Activated naive CD4-positive, alpha-beta T cell treated with Interleukin-2 at 50 U/mL for 16 hours (primary cell): ENCODE results near the gene RASAL2.
A peak's percentile ranks its signal among the peaks of the same experiment; 100 is the strongest.
"Not testable (repeated sequence)": the region's sequence is repeated elsewhere in the genome, so short reads cannot be mapped to it uniquely, and the experiment has no call there.

Experiments
- DNase-seq: peaks from one replicate; pipeline ENCODE4 v3.0.0-alpha.2; 2020

The RASAL2 gene

DNA sequence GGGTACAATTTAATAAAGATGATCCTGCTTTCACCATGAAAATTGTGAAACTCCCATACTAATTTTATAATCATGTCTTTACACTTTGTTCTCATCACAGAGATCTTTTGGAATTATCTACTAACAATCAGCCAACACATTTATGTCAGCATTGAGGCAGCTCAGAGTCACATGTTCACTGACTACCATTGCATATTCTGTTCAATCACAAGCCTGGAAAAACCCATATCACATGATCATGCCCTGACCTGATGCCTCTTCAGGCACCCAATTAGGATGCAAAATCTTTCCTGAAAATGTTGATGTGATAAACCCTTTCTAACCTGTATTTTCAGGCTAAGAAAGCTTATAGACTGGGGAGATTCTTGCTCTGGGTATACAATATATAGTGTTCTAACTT, 21.6 kb upstream of the RASAL2 start:
- no peak for DNase-seq

DNA sequence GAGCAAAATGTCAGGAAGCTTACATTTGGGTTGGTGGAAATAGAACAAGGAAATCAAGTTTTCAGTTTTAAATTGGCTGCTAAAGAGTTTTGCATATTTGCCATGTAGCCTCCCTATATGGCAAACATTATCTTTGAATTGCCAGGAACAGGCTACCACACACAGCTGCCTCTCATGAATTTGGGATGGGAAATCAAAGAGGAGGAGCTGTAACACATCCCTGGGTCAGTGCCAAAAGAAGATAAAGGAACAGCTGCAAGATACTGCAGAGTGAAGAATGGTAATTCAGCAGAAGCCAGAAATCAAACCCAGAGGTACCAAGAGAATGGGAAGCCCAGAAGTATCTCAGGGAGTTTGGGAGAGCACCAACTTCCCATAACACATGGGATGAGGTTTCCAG, 18.6 kb upstream of the RASAL2 start:
- DNase-seq, result no peak

DNA sequence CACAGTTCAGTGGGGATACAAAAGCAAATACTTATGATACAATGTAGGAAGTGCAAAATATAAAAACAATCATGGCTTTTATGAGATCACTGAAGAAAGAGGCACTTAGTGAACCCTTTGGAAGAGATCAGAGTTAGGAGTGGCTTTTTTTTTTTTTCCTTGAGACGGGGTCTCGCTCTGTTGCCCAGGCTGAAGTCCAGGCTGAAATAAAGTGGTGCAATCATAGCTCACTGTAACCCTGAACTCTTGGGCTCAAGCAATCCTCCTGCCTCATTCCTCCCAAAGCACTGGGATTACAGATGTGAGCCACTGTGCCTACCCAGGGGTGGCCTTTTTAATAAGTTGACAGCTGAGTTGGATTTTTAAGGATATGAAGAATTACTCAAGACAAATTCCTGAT, 17.3 kb upstream of the RASAL2 start:
- no peak for DNase-seq

DNA sequence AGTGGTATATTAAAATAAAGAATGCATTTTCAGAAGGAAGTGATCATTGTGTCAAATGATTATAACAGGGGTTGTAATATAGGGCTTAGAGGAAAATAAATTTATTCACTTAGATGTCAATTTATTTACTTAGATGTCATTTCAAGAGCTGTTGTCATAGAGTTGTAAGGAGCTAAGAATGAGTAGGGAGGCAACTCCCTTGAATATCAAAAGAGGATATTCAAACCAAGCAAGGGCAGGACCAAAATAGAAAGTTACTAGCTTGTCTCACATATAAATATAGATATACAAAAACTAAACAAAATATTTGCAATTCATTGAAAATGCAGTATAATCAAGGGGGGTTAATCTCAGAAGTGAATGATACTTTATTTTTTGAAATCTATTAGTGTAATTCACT, 16.0 kb upstream of the RASAL2 start:
- DNase-seq, result no peak

DNA sequence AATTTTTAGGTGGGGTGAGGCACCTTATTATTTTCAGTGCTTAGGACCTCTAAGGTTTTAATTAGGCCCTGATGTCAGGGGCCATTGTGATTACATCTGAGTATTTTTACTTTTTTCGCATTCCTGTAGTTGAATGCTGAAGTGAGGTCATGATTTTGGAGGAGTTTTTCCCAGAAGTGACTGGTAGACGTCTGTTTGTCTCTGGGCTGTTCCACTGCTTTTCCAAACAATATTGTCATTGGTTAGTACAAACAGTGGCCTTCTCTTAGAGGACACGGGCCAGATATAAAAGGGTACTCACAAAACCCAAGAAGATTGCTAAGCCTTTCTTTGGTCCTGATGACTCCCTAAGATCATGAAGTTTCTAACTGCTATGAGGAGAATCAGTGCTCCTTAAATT, 7.6 kb upstream of the RASAL2 start:
- DNase-seq, result no peak

DNA sequence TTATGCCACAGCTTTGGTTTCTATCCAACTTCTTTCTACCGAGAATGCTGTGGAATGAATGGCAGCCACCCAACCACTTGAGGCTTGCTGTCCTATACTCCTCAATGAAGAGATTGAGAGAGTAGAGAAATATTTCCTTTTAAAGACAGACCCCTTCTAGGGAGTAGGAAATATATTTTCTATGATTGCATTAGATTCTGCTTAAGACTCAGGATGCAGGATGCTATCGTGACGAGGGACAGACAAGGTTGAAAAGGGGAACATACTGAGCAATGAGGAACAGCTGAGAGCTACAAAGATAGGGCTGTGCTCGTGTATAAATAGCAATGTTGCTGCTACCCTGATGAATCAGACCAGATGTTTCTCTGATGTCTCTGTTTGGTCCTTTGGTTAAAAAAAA, 7.1 kb upstream of the RASAL2 start:
- DNase-seq, result no peak

- DNase-seq, result no peak
Observed at GRCh38 chr1:178088651-178089050, 5.3 kb upstream of the RASAL2 start.

- not testable (repeated sequence) for DNase-seq
Observed at GRCh38 chr1:178091454-178091853, 2.5 kb upstream of the RASAL2 start.

DNA sequence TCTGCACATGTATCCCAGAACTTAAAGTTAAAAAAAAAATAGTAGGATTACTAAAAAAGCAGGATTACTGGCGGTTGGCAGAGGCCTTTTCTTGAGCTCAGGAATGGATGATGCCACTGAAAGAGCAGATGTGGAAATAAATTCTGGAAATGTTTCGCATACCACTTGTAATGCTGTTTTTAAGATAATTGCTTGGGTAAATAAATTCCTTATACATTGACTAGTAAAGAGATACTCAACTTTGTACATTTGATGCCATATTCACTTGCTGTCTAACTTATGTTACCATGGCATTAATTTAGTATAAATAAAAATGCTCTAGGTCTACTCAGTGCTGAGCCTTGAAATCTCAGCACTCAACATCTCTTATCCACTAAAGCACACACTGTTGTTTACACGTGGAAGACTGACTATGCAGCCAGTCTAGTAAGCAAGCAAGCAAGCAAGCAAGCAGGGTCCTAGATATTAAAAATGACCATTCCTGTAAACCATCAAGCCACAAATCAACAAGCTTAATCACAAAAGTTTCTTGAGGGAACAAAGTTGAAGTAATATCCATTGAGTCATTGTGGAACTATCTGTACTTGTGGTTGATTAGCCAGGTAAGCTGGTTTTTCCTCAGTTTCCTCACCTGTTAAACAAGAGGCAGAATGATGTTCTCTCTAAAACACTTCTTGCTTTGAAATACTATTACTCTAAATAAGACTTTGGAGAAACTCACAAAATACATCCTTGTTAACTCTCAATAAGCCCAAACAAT, 1.7 kb upstream of the RASAL2 start:
- DNase-seq, result no peak

GRCh38 chr1:178092878-178093493, 918 bp upstream of the RASAL2 start:
- no peak for DNase-seq

- DNase-seq, result peak; percentile 11
Observed at GRCh38 chr1:178093494-178093950, 382 bp upstream of the RASAL2 start.

DNA sequence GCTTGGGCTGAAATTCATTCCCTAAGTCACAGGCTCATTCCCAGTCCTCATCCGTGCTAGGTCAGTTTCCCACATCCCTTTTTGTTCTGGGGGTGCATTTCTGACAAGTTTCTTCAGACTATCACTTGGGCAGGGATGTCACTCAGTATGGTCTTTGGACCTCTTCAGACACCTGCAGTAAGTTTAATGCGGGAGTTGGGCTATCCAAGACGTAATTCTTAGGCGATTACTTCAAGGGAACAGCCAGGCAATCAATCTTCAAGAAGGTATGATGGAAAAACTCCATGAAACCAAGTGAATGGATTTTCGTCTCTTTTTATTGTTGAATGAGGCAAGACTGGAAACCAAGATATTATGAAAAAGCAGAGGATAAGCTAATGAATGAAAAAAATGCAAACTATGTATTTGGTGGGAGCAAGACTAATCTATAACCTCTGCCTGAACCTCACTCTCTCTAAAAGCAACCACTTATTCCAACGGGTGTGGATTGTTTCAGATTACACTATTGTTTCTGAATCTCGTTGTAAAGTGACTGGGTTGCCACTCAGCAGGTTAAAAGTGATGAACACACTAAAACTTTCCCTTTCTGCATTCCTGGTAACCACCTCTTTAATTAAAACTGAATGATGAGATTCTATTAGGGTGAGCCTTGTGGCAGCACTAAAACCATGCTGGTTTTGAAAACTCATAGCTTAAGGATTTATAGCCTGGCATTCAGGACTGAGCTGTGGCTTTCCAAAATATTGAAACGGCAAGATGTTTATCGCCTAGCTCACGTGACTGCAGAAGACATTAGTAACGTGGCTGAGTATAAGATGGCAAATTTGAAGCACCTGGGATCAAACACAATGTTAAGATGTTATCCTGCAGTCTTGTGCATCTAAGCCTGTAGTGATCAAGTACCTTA, 1.1 kb downstream of the RASAL2 start:
- DNase-seq, result no peak

DNA sequence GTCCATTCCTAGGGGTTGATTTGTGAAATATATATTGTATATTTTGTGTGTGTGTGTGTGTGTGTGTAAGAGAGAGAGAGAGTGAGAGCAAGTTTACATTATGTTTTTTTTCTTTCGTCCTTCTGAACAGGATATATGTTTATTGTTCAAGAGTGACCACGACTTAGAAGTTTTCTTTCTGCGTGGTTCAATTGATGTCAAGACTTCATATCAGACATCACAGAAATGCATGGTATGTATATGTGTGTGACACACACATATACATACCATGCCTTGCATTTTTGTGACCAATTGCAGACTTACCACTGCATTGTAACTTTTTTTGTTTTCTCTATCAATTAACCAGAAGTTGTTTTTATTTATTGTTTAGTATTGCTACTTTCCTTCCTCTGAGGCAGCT, 2.5 kb downstream of the RASAL2 start:
- DNase-seq, result no peak

DNA sequence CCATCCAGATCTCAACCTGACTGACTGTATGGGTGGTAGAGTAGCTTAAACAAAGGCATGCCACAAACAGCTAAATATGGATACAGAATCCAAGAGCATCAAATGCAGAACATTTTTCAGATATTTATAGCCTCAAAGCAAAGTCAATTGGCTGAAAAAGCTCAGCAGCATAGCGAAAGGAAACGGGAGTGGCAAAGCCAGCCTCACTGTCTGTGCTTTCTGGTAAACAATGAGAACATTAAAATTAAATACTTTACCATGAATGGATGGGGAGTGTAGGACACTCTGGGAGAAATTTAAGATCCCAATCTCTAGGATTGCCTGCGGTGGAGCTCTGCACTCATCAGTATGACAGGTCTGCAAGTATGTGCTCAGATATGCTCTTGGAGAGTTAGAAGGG, 4.4 kb downstream of the RASAL2 start:
- no peak for DNase-seq

GRCh38 chr1:178101266-178101630, 7.3 kb downstream of the RASAL2 start:
- DNase-seq, result no peak

DNA sequence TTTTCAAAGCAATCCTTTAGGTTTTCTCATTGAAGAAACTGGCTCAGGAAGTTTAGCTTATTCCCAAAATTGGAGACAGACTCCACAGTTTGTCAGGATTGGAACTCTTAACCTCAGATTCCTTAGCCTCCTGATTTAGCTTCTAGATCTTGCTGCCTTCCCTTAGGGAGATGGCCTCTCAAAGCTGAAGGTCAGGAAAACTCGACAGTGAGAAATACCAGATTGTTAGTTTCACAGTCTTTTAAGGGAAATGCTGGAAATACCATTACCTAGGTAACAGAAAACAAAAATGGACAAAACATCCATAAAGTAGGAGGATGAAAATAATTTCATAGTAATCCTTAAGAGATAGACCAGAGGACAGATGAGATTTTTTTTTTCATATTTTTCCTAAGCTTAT, 7.8 kb downstream of the RASAL2 start:
- DNase-seq, result no peak

DNA sequence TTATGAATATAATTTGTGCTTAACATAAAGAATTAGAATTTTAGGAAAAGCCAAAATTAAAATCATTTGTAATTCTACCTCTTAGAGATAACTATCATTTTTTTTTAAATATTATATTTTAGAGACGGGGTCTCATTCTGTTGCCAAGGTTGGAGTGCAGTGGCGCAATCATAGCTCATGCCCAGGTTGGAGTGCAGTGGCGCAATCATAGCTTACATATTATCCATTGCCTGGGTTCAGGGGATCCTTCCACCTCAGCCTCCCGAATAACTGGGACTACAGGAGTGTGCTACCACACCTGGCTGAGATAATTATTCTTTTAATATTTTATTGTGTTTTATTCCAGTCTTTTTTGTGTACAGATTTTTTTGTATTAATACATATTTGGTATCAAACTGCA, 8.3 kb downstream of the RASAL2 start:
- DNase-seq, result no peak

- DNase-seq, result no peak
Observed at GRCh38 chr1:178107823-178108222, 13.9 kb downstream of the RASAL2 start.

GRCh38 chr1:178109348-178110143, 15.6 kb downstream of the RASAL2 start:
- no peak for DNase-seq

- DNase-seq, result no peak
Observed at GRCh38 chr1:178115260-178115659, 21.4 kb downstream of the RASAL2 start.

GRCh38 chr1:178118524-178118923, 24.6 kb downstream of the RASAL2 start:
- no peak for DNase-seq

- no peak for DNase-seq
Observed at GRCh38 chr1:178119628-178120027, 25.7 kb downstream of the RASAL2 start.

GRCh38 chr1:178120088-178120487, 26.2 kb downstream of the RASAL2 start:
- DNase-seq, result no peak
